ENCODE measurements around the gene TMSB4X.

DNA sequence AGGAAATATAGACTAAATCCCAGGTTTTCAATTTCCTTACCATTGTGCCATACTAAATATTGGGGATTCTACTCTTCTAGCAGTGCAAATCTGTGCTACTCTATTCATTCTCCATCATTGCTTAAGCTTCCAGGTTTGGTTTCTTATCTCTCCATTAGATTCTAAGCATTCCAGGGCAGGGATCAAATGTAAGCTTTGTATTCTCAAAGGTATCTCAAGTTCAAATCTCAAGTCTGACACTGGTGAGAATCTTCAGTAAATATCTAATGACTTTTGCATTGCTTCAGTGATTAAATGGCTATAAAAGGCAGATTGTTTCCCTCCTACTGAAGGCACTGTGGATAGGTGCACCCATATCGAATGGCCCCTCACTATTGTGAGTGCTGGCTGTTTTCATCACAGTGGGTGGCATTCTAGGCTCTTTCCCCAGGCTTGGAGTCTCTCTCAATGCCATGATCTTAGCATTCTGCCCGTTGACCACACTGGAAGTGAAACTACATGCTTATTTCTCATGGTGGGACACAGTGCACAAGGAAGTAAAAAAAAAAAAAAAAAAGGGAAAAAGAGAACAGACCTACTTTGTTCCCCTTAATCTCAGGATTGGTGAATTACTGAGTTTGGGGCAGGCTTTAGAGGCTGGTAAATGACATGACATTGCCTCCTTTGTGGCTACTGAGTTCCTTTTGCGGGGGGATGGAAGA is 40.8 kb downstream of the TMSB4X start:
- TF ChIP-seq POLR2A (IDR thresholded peaks at IDR 0.05; ENCODE audit: control extremely low read depth in 1 of 2, low read depth in 2 of 2, low read length in 2 of 2) (no peak), FOSL1 (IDR thresholded peaks at IDR 0.05; ENCODE audit: insufficient read depth, low read depth, low read length) (no peak), ATF2 (IDR thresholded peaks at IDR 0.05; ENCODE audit: low read length) (no peak), EP300 (IDR thresholded peaks at IDR 0.05; ENCODE audit: borderline replicate concordance in 1 of 2, low read depth in 2 of 2, low read length in 2 of 2) (no peak)
- TF ChIP-seq, protein P1, sequence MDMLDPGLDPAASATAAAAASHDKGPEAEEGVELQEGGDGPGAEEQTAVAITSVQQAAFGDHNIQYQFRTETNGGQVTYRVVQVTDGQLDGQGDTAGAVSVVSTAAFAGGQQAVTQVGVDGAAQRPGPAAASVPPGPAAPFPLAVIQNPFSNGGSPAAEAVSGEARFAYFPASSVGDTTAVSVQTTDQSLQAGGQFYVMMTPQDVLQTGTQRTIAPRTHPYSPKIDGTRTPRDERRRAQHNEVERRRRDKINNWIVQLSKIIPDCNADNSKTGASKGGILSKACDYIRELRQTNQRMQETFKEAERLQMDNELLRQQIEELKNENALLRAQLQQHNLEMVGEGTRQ (IDR thresholded peaks at IDR 0.05; ENCODE audit: low read length), result no peak

Data from H1 (cell line).